Liver (tissue), 9 donors: ENCODE measurements around the gene SSC4D. TPM values are rescaled to one million over a fixed set of nuclear protein-coding genes. Genes with fewer than 3 reads are reported as not detected.

Experiments
- DNase-seq: peaks from one replicate; pipeline ENCODE4 v3.0.0-alpha.2; 2017; ENCODE audit warnings: low spot score
- H3K27ac ChIP-seq, 2 donors: one replicate each; pipeline ENCODE4 v1.7.0; 2013; ENCODE audit warnings: inconsistent platforms in 2 of 2, low read length in 2 of 2, control low read depth in 1 of 2, low read depth in 1 of 2, mild to moderate bottlenecking in 1 of 2
- H3K27me3 ChIP-seq, 4 donors: one replicate each; pipeline versions ENCODE4 v1.6.1 to v1.7.0; 2013; ENCODE audit warnings: low read length in 3 of 4, inconsistent platforms in 1 of 4, mild to moderate bottlenecking in 1 of 4, moderate library complexity in 1 of 4; ENCODE audit not compliant: control insufficient read depth in 4 of 4, insufficient read depth in 4 of 4
- H3K36me3 ChIP-seq, 4 donors: one replicate each; pipeline versions ENCODE4 v1.6.1 to v1.7.0; 2013; ENCODE audit warnings: low read length in 3 of 4, mild to moderate bottlenecking in 3 of 4, low read depth in 1 of 4, moderate library complexity in 1 of 4; ENCODE audit not compliant: control insufficient read depth in 4 of 4, insufficient read depth in 3 of 4
- H3K4me1 ChIP-seq, 4 donors: one replicate each; pipeline versions ENCODE4 v1.6.1 to v1.7.0; 2013; ENCODE audit warnings: low read length in 3 of 4, mild to moderate bottlenecking in 3 of 4, moderate library complexity in 1 of 4; ENCODE audit not compliant: control insufficient read depth in 4 of 4, insufficient read depth in 4 of 4
- H3K4me3 ChIP-seq, 3 donors: one replicate each; pipeline versions ENCODE4 v1.6.1 to v1.7.0; 2013; ENCODE audit warnings: low read length in 3 of 3, control low read depth in 1 of 3, low read depth in 1 of 3, mild to moderate bottlenecking in 1 of 3
- H3K9ac ChIP-seq, 2 donors: one replicate each; pipeline ENCODE4 v1.7.0; 2013; ENCODE audit warnings: low read length in 2 of 2, mild to moderate bottlenecking in 2 of 2, moderate library complexity in 2 of 2, control low read depth in 1 of 2, low read depth in 1 of 2
- H3K9me3 ChIP-seq, 4 donors: one replicate each; pipeline versions ENCODE4 v1.6.1 to v1.7.0; 2013; ENCODE audit warnings: low read length in 3 of 4; ENCODE audit not compliant: control insufficient read depth in 4 of 4
- ATF3 ChIP-seq: IDR thresholded peaks from 2 replicates; pipeline ENCODE4 v1.6.1; 2016; ENCODE audit warnings: antibody characterized with exemption
- CTCF ChIP-seq: fragments of 150-350 bp; IDR thresholded peaks from 2 replicates; pipeline ENCODE4 v1.5.1; 2017; ENCODE audit warnings: improper control_type of control experiment, low read depth, low read length; ENCODE audit not compliant: missing input control
- EGR1 ChIP-seq, 2 donors: IDR thresholded peaks; 2 replicates each; pipeline ENCODE4 v1.6.1; 2016 to 2018; ENCODE audit warnings: antibody characterized with exemption in 2 of 2, low read depth in 2 of 2
- FOXA1 ChIP-seq: IDR thresholded peaks from 2 replicates; pipeline ENCODE4 v1.6.1; 2016; ENCODE audit warnings: antibody characterized with exemption
- FOXA2 ChIP-seq: IDR thresholded peaks from 2 replicates; pipeline ENCODE4 v1.6.1; 2016; ENCODE audit warnings: antibody characterized with exemption
- GABPA ChIP-seq, 2 donors: IDR thresholded peaks in 1 of 2; conservative IDR thresholded peaks in 1 of 2; 2 replicates each; pipeline ENCODE4 v1.6.1; 2016; ENCODE audit warnings: antibody characterized with exemption in 2 of 2, mild to moderate bottlenecking in 1 of 2, moderate library complexity in 1 of 2
- HNF4A ChIP-seq, 2 donors: conservative IDR thresholded peaks; 2 replicates each; pipeline ENCODE4 v1.6.1; 2016; ENCODE audit warnings: antibody characterized with exemption in 2 of 2, mild to moderate bottlenecking in 2 of 2
- HNF4G ChIP-seq: IDR thresholded peaks from 2 replicates; pipeline ENCODE4 v1.6.1; 2016; ENCODE audit warnings: antibody characterized with exemption
- JUND ChIP-seq, 2 donors: IDR thresholded peaks; 2 replicates each; pipeline ENCODE4 v1.6.1; 2016; ENCODE audit warnings: antibody characterized with exemption in 2 of 2
- NR2F2 ChIP-seq: IDR thresholded peaks from 2 replicates; pipeline ENCODE4 v1.6.1; 2016; ENCODE audit warnings: antibody characterized with exemption
- RAD21 ChIP-seq, 2 donors: IDR thresholded peaks; 2 replicates each; pipeline ENCODE4 v1.6.1; 2016; ENCODE audit warnings: antibody characterized with exemption in 2 of 2, mild to moderate bottlenecking in 2 of 2
- REST ChIP-seq: IDR thresholded peaks from 2 replicates; pipeline ENCODE4 v1.6.1; 2016; ENCODE audit warnings: antibody characterized with exemption, mild to moderate bottlenecking
- RXRA ChIP-seq, 2 donors: IDR thresholded peaks; 2 replicates each; pipeline ENCODE4 v1.6.1; 2017 to 2018; ENCODE audit warnings: antibody characterized with exemption in 2 of 2, mild to moderate bottlenecking in 1 of 2
- SP1 ChIP-seq: IDR thresholded peaks from 2 replicates; pipeline ENCODE4 v1.6.1; 2018; ENCODE audit warnings: antibody characterized with exemption, mild to moderate bottlenecking
- TAF1 ChIP-seq: conservative IDR thresholded peaks from 2 replicates; pipeline ENCODE4 v1.6.1; 2016; ENCODE audit warnings: antibody characterized with exemption, mild to moderate bottlenecking
- YY1 ChIP-seq: IDR thresholded peaks from 2 replicates; pipeline ENCODE4 v1.6.1; 2016; ENCODE audit warnings: antibody characterized with exemption, mild to moderate bottlenecking
- WGBS: extraction: QIAGEN DNeasy Blood & Tissue Kit; methylation state at CpG from one replicate; pipeline ENCODE4 v1.1.7; 2013; 5-methylcytosine and 5-hydroxymethylcytosine counted together
- polyA plus RNA-seq, 2 donors: library from polyadenylated mRNA; stranded (reverse) in 1 of 2; unstranded in 1 of 2; fragments of 200-250 nt in 1 of 2; fragments of >200 nt in 1 of 2; fragmentation: Nextera tagmentation in 1 of 2; extraction: Ambion mirVana in 1 of 2; gene quantifications; one replicate each; pipeline versions ENCODE4 v1.2.1 to v1.2.3, GENCODE V29; 2013 to 2015
- total RNA-seq, 2 donors: library from RNA; depleted of rRNA; stranded (reverse); fragments of >200 nt; gene quantifications; one replicate each; pipeline ENCODE4 v1.2.3, GENCODE V29; 2014
- TF ChIP-seq, protein P1 (sequence below): IDR thresholded peaks from 2 replicates; pipeline ENCODE4 v1.6.1; 2016; ENCODE audit warnings: antibody characterized with exemption
- TF ChIP-seq, protein P2 (sequence below): IDR thresholded peaks from 2 replicates; pipeline ENCODE4 v1.6.1; 2016; ENCODE audit warnings: antibody characterized with exemption
- donor health status: healthy.
- donor health status: healthy.
- donor health status: healthy.
- donor health status: healthy.
- donor health status: healthy.

The SSC4D gene
- total and polyA plus RNA-seq, 4 donors: 1.2 to 2.3 (median 1.5) TPM

GRCh38 chr7:76386691-76387260, 22.7 kb downstream of the SSC4D start:
- no peak overlapping the region for H3K9ac ChIP-seq
- peaks cover 0 to 2% (median 0%) of the 10 kb centered on the region in 4 donors for H3K4me1 ChIP-seq
- H3K27ac ChIP-seq: no peak overlapping the region
- H3K27me3 ChIP-seq: no peaks in the 10 kb centered on the region
- 89% methylated on average over 11 of the region's 11 CpGs for WGBS
- H3K36me3 ChIP-seq: no peaks in the 10 kb centered on the region
- H3K4me3 ChIP-seq: no peak overlapping the region
- no peaks in the 10 kb centered on the region for H3K9me3 ChIP-seq
- no peak for TF ChIP-seq TAF1
- no peak for TF ChIP-seq YY1
- no peak for TF ChIP-seq GABPA (IDR thresholded peaks at IDR 0.05 in 1 of 2, conservative IDR thresholded peaks at IDR 0.05 in 1 of 2)
- TF ChIP-seq NR2F2: no peak
- TF ChIP-seq HNF4G: no peak
- TF ChIP-seq FOXA1: no peak
- no peak for TF ChIP-seq EGR1 (IDR thresholded peaks at IDR 0.05; ENCODE audit: low read depth in 2 of 2)
- TF ChIP-seq, protein P1, sequence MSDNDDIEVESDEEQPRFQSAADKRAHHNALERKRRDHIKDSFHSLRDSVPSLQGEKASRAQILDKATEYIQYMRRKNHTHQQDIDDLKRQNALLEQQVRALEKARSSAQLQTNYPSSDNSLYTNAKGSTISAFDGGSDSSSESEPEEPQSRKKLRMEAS: no peak
- TF ChIP-seq FOXA2: no peak
- no peak for TF ChIP-seq RXRA (IDR thresholded peaks at IDR 0.05)
- no peak for DNase-seq

DNA sequence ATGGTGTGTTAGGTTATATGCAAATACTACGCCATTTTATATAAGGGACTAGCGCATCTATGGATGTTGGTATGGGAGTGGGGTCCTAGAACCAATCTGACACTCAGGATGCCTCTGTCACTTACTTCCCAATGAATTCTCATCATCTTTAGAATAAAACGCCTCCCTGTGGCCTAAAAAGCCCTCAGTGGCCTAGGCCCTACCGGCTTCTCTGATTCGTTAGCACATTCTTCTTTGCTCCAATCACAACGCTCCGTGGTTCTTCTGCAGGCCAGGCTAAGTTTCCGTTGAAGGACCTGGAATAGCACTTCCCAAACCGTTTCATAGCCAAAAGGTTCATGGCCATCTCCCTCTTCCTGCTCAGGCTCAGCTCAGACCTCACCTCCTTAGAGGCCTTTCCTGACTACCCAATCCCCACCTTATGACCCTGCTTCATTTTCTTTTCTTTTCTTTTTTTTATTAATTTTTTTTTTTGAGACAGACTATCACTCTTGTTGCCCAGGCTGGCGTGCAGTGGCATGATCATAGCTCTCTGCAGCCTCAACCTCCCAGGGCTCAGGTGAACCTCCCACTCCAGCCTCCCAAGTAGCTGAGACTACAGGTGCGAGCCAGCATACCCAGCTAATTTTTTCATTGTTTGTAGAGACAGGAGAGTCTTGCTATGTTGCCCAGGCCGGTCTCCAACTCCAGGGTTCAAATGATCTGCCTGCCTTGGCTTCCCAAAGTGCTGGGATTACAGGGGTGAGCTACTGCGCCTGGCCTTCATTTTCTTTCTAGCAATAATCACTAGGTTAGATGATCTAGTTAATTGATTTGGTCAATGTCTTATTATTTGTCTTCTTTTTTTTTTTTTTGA, 26.2 kb downstream of the SSC4D start:
- peaks cover 0 to 6% (median 3%) of the 10 kb centered on the region in 4 donors for H3K4me1 ChIP-seq
- H3K27ac ChIP-seq: no peak overlapping the region
- 86% methylated on average over 13 of the region's 13 CpGs for WGBS
- no peaks in the 10 kb centered on the region for H3K9me3 ChIP-seq
- no peaks in the 10 kb centered on the region for H3K27me3 ChIP-seq
- TF ChIP-seq JUND (IDR thresholded peaks at IDR 0.05) (no peak), NR2F2 (no peak), RAD21 (IDR thresholded peaks at IDR 0.05) (no peak), HNF4G (no peak), CTCF (no peak), GABPA (IDR thresholded peaks at IDR 0.05 in 1 of 2, conservative IDR thresholded peaks at IDR 0.05 in 1 of 2) (no peak), TAF1 (no peak), SP1 (no peak), REST (no peak), YY1 (no peak), RXRA (IDR thresholded peaks at IDR 0.05) (no peak), FOXA2 (no peak), FOXA1 (no peak), ATF3 (no peak), EGR1 (IDR thresholded peaks at IDR 0.05; ENCODE audit: low read depth in 2 of 2) (no peak), HNF4A (conservative IDR thresholded peaks at IDR 0.05) (no peak)
- TF ChIP-seq, protein P2, sequence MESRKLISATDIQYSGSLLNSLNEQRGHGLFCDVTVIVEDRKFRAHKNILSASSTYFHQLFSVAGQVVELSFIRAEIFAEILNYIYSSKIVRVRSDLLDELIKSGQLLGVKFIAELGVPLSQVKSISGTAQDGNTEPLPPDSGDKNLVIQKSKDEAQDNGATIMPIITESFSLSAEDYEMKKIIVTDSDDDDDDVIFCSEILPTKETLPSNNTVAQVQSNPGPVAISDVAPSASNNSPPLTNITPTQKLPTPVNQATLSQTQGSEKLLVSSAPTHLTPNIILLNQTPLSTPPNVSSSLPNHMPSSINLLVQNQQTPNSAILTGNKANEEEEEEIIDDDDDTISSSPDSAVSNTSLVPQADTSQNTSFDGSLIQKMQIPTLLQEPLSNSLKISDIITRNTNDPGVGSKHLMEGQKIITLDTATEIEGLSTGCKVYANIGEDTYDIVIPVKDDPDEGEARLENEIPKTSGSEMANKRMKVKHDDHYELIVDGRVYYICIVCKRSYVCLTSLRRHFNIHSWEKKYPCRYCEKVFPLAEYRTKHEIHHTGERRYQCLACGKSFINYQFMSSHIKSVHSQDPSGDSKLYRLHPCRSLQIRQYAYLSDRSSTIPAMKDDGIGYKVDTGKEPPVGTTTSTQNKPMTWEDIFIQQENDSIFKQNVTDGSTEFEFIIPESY: no peak
- TF ChIP-seq, protein P1: no peak
- no peak overlapping the region for H3K9ac ChIP-seq
- no peak for DNase-seq
- H3K36me3 ChIP-seq: no peaks in the 10 kb centered on the region
- no peak overlapping the region for H3K4me3 ChIP-seq
